Measurements from ENCODE around the gene CMIP. TPM values are rescaled to one million over a fixed set of nuclear protein-coding genes. Genes with fewer than 3 reads are reported as not detected.
A peak's percentile ranks its signal among the peaks of the same experiment; 100 is the strongest.

Gene CMIP
- total and polyA plus RNA-seq, 3 donors from 2014 or later = 34.9 to 72.5 (median 42.0) TPM

- no peak for TF ChIP-seq POLR2A (IDR thresholded peaks at IDR 0.05)
- TF ChIP-seq, protein P1, sequence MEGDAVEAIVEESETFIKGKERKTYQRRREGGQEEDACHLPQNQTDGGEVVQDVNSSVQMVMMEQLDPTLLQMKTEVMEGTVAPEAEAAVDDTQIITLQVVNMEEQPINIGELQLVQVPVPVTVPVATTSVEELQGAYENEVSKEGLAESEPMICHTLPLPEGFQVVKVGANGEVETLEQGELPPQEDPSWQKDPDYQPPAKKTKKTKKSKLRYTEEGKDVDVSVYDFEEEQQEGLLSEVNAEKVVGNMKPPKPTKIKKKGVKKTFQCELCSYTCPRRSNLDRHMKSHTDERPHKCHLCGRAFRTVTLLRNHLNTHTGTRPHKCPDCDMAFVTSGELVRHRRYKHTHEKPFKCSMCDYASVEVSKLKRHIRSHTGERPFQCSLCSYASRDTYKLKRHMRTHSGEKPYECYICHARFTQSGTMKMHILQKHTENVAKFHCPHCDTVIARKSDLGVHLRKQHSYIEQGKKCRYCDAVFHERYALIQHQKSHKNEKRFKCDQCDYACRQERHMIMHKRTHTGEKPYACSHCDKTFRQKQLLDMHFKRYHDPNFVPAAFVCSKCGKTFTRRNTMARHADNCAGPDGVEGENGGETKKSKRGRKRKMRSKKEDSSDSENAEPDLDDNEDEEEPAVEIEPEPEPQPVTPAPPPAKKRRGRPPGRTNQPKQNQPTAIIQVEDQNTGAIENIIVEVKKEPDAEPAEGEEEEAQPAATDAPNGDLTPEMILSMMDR (IDR thresholded peaks at IDR 0.05) = no peak
- Histone ChIP-seq H3K4me3 (no peak overlapping the region), H3K36me3 (ENCODE audit: low read depth, missing control alignments) (no peaks in the 10 kb centered on the region), H3K27me3 (no peaks in the 10 kb centered on the region), H3K4me1 (peaks cover 12% of the 10 kb centered on the region), H3K27ac (no peak overlapping the region), H3K9me3 (no peaks in the 10 kb centered on the region)
- 88 to 95% methylated on average over 1 of the region's 1 CpG for WGBS, 2 donors
- no peak for DNase-seq
- intact Hi-C loops (cut with DNase I; ENCODE audit: low total_unique reads) = no loop called here
Observed at GRCh38 chr16:81733295-81733694, 288.7 kb downstream of the CMIP start.

DNA sequence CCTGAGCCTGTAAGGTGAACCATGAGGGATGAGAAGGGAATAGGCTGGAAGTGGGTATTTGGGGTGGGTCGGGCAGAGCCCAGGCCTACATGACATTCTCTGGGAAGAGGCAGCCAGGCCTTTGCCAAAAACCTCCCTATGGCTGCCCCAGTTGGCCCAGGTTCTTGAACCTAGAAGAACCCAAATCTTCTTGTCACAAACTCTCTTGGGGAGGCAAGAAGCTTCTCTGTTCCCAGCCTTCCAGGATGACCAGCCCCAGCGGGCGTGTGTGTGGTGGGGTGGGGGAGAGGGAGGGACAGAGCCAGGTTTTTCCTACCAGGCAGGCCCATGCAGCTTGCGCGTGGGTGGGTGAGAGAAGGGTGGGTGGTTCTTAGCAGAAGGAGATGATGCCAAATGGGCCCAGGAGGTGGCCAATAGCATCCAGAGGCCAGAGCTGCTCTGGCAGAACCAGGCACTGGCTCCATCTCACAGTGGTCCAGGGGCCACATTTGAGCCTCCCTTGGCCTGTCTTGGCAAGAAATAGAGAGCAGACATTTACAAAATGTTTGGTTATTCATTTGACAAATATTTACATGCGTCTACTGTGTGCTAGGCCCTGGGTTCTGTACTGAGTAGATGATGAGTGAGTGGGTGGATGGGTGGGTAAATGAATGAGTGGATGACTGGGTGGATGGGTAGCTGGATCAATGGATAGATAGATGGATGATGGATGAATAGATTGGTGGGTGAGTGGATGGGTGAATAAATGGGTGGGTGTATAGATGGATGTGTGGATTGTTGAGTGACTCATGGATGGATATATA is 290.2 kb downstream of the CMIP start:
- H3K4me1 ChIP-seq = peaks cover 13% of the 10 kb centered on the region
- no peak for DNase-seq
- H3K27ac ChIP-seq = no peak overlapping the region
- no peak overlapping the region for H3K4me3 ChIP-seq
- TF ChIP-seq, protein P1 (IDR thresholded peaks at IDR 0.05) = no peak
- no peak for TF ChIP-seq POLR2A (IDR thresholded peaks at IDR 0.05)
- intact Hi-C loops (cut with DNase I; ENCODE audit: low total_unique reads) = no loop called here
- no peaks in the 10 kb centered on the region for H3K27me3 ChIP-seq
- H3K36me3 ChIP-seq (ENCODE audit: low read depth, missing control alignments) = no peaks in the 10 kb centered on the region
- 89 to 98% methylated on average over 6 of the region's 6 CpGs for WGBS, 2 donors
- no peaks in the 10 kb centered on the region for H3K9me3 ChIP-seq

DNA sequence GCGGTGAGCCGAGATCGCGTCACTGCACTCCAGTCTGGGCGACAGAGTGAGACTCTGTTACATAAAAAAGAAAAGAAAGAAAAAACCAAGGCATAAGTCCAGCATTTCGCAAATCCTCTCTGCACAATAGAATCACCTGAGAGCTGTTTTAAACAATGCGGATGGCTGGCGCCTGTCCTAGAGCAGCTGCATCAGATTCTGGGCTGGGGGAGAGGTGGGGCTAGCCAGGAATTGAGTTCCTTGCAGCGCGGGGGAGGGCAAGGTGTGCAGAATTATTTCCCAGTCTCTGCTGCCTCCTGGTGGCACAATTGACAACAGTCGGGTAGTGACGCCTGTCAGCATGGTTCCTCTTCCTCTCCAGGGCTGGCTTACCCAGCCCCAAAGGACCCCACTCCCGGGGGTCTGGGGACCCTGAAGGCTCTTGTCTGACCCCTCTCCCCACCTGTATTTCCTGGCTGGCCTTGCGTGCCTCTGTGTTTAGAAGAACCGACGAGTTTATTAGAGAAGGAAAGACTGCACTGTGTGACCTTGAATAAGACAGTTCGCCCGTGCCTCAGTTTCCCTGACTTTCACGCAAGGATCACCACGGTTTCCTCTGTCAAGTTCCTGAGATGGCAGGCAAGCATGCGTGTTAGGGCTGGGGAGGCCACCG is 293.4 kb downstream of the CMIP start:
- Histone ChIP-seq H3K27ac (no peak overlapping the region), H3K4me3 (no peak overlapping the region)

GRCh38 chr16:81738783-81739496 is 294.3 kb downstream of the CMIP start:
- no peaks in the 10 kb centered on the region for H3K27me3 ChIP-seq
- no peaks in the 10 kb centered on the region for H3K36me3 ChIP-seq (ENCODE audit: low read depth, missing control alignments)
- no peak overlapping the region for H3K27ac ChIP-seq
- DNase-seq = peak; percentile 26
- intact Hi-C loops (cut with DNase I; ENCODE audit: low total_unique reads) = no loop called here
- TF ChIP-seq, protein P1 (IDR thresholded peaks at IDR 0.05) = no peak
- no peak for TF ChIP-seq POLR2A (IDR thresholded peaks at IDR 0.05)
- H3K9me3 ChIP-seq = no peaks in the 10 kb centered on the region
- peaks cover 7% of the 10 kb centered on the region for H3K4me1 ChIP-seq
- H3K4me3 ChIP-seq = no peak overlapping the region
- 71% methylated on average over 15 to 18 of the region's 18 CpGs for WGBS, 2 donors

More for the DNA sequence above, 293.4 kb downstream of the CMIP start:
- H3K9me3 ChIP-seq = no peaks in the 10 kb centered on the region
- intact Hi-C loops (cut with DNase I; ENCODE audit: low total_unique reads) = no loop called here
- TF ChIP-seq POLR2A (IDR thresholded peaks at IDR 0.05) = no peak
- TF ChIP-seq, protein P1 (IDR thresholded peaks at IDR 0.05) = peak; percentile 75 to 80 (median 76)
- peaks cover 7% of the 10 kb centered on the region for H3K4me1 ChIP-seq
- peak; percentile 86 for DNase-seq
- H3K36me3 ChIP-seq (ENCODE audit: low read depth, missing control alignments) = no peaks in the 10 kb centered on the region
- no peaks in the 10 kb centered on the region for H3K27me3 ChIP-seq
- WGBS, 2 donors = 23 to 31% methylated on average over 21 to 22 of the region's 22 CpGs
